T-cell (primary cell): ENCODE data around the gene ATP5F1A. TPM values are rescaled to one million over a fixed set of nuclear protein-coding genes. Genes with fewer than 3 reads are reported as not detected.
A peak's percentile ranks its signal among the peaks of the same experiment; 100 is the strongest.
"Not testable (repeated sequence)": the region's sequence is repeated elsewhere in the genome, so short reads cannot be mapped to it uniquely, and the experiment has no call there.

Source experiments
- ATAC-seq, 4 experiments: fragments of 200-7000 bp in 3 of 4; fragments of 150-1000 bp in 1 of 4; cut with Tn5 transposase; replicated peaks in 1 of 4; 1 replicate in 3 of 4; 2 replicates in 1 of 4; pipeline ENCODE4 v1.10.0; 2021; ENCODE audit warnings: moderate library complexity in 3 of 4, mild to moderate bottlenecking in 2 of 4, moderate number of reproducible peaks in 1 of 4
- CTCF ChIA-PET, 2 donors: fragments of 300-600 bp; sonication (Branson Sonifier 250); formaldehyde crosslinking; loops; one replicate each; lab custom pipeline; 2022; ENCODE audit warnings: antibody characterized with exemption in 2 of 2; lab: Charles Lee
- POLR2A ChIA-PET, 2 donors: fragments of 300-600 bp; sonication (Branson Sonifier 250); formaldehyde crosslinking; loops; one replicate each; lab custom pipeline; 2022; ENCODE audit warnings: antibody characterized with exemption in 2 of 2; lab: Charles Lee
- DNase-seq, 35 experiments: peaks; one replicate each; pipeline versions ENCODE4 v3.0.0 to v3.0.0-alpha.2; 2013 to 2023
- H3K27ac ChIP-seq: one replicate; pipeline ENCODE4 v1.5.1; 2013; ENCODE audit warnings: low read length
- H3K27me3 ChIP-seq, 2 experiments: replicated peaks in 1 of 2; 1 replicate in 1 of 2; 2 replicates in 1 of 2; pipeline versions ENCODE4 v1.6.1 to v1.7.0; 2013; ENCODE audit warnings: low read length in 1 of 2, mixed read lengths in 1 of 2; ENCODE audit not compliant: control insufficient read depth in 2 of 2, insufficient read depth in 2 of 2; ENCODE audit errors: extremely low read depth in 1 of 2
- H3K36me3 ChIP-seq, 2 donors: 1 replicate in 1 of 2; 2 replicates in 1 of 2; pipeline versions ENCODE4 v1.6.1 to v1.7.0; 2013; ENCODE audit warnings: low read length in 1 of 2; ENCODE audit not compliant: control insufficient read depth in 2 of 2, insufficient read depth in 1 of 2; ENCODE audit errors: extremely low read depth in 1 of 2
- H3K4me1 ChIP-seq, 2 experiments: 1 replicate in 1 of 2; 2 replicates in 1 of 2; pipeline versions ENCODE4 v1.6.1 to v1.7.0; 2013; ENCODE audit warnings: low read length in 2 of 2, mixed read lengths in 1 of 2; ENCODE audit not compliant: insufficient read depth in 2 of 2, control insufficient read depth in 1 of 2; ENCODE audit errors: extremely low read depth in 1 of 2
- H3K4me3 ChIP-seq, 2 donors: 1 replicate in 1 of 2; 2 replicates in 1 of 2; pipeline versions ENCODE4 v1.5.1 to v1.7.0; 2013; ENCODE audit warnings: mild to moderate bottlenecking in 2 of 2, low read length in 1 of 2, moderate library complexity in 1 of 2; ENCODE audit not compliant: control insufficient read depth in 1 of 2; ENCODE audit errors: extremely low read depth in 1 of 2
- H3K9me3 ChIP-seq: 2 replicates; pipeline ENCODE4 v1.7.0; 2013
- H3K27ac Mint-ChIP-seq, 2 donors: one replicate each; pipeline ENCODE4 v1.8.0; 2020 to 2021; ENCODE audit warnings: mild to moderate bottlenecking in 2 of 2, mixed read lengths in 2 of 2
- H3K27me3 Mint-ChIP-seq, 2 donors: one replicate each; pipeline ENCODE4 v1.8.0; 2021 to 2022; ENCODE audit warnings: mixed read lengths in 2 of 2
- H3K36me3 Mint-ChIP-seq: one replicate; pipeline ENCODE4 v1.8.0; 2021; ENCODE audit warnings: mixed read lengths
- H3K4me1 Mint-ChIP-seq, 3 donors: one replicate each; pipeline ENCODE4 v1.8.0; 2020 to 2022; ENCODE audit warnings: mixed read lengths in 3 of 3, mild to moderate bottlenecking in 1 of 3
- H3K4me3 Mint-ChIP-seq, 3 donors: one replicate each; pipeline ENCODE4 v1.8.0; 2020 to 2022; ENCODE audit warnings: mild to moderate bottlenecking in 3 of 3, mixed read lengths in 3 of 3, moderate library complexity in 3 of 3
- H3K9me3 Mint-ChIP-seq, 3 donors: one replicate each; pipeline ENCODE4 v1.8.0; 2020 to 2022; ENCODE audit warnings: mixed read lengths in 3 of 3
- WGBS: methylation state at CpG from one replicate; pipeline ENCODE4 v1.1.5; 2013; ENCODE audit warnings: missing lambda C conversion rate; ENCODE audit not compliant: insufficient coverage; 5-methylcytosine and 5-hydroxymethylcytosine counted together
- total RNA-seq, 35 experiments: library from RNA in 6 of 35; stranded (reverse) in 6 of 35; fragments of 120-200 nt in 1 of 35; gene quantifications; one replicate each; pipeline versions ENCODE4 v1.2.1 to v1.2.4 and lab custom pipeline; 2013 to 2026

ATP5F1A gene
- total RNA-seq, 5 donors from 2014 or later (not counting 1 experiment from before 2014, with no cell fraction given): 180 to 264 (median 238) TPM

DNA sequence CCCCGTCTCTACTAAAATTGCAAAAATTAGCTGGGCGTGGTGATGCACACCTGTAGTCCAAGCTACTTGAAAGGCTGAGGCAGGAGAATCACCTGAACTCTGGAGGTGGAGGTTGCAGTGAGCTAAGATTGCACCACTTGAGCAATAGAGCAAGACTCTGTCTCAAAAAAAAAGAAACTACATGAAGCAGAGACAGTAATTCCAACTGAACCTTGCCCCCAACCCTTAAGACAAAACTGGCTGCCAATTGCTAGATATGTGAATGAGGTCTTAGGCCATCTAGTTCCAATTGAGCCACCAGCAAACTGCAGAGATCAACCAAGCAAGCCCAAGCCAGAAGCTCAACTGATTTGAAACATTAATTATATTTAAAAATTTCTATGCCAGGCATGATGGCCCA is 32.0 kb upstream of the ATP5F1A start:
- H3K4me3 ChIP-seq: no peak overlapping the region
- H3K27me3 ChIP-seq: no peaks in the 10 kb centered on the region
- DNase-seq (no peak), ATAC-seq (no peak)
- CTCF ChIA-PET: no interaction called here
- WGBS: 100% methylated on average over 1 of the region's 2 CpGs
- Mint-ChIP-seq H3K27ac (no peak overlapping the region), H3K27me3 (no peaks in the 10 kb centered on the region), H3K36me3 (peaks cover 22% of the 10 kb centered on the region), H3K4me3 (no peak overlapping the region), H3K9me3 (no peaks in the 10 kb centered on the region), H3K4me1 (no peaks in the 10 kb centered on the region)
- POLR2A ChIA-PET: no interaction called here
- no peaks in the 10 kb centered on the region for H3K4me1 ChIP-seq
- H3K27ac ChIP-seq: no peak overlapping the region
- no peaks in the 10 kb centered on the region for H3K9me3 ChIP-seq
- peaks cover 13 to 25% of the 10 kb centered on the region in 2 donors for H3K36me3 ChIP-seq

DNA sequence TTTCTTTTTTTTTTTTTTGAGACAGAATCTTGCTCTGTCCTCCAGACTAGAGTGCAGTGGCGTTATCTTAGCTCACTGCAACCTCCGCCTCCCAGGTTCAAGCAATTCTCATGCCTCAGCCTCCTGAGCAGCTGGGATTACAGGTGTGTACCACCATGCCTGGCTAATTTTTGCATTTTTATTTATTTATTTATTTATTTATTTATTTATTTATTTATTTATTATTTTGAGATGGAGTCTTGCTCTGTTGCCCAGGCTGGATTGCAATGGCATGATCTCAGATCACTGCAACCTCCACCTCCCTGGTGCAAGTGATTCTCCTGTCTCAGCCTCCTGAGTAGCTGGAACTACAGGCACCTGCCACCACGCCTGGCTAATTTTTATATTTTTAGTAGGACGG is 28.5 kb upstream of the ATP5F1A start:
- H3K27me3 ChIP-seq, H3K4me3 Mint-ChIP-seq, H3K4me3 ChIP-seq, H3K27ac ChIP-seq, ATAC-seq, H3K4me1 ChIP-seq, H3K4me1 Mint-ChIP-seq, H3K27ac Mint-ChIP-seq, H3K9me3 ChIP-seq, DNase-seq, H3K27me3 Mint-ChIP-seq, H3K9me3 Mint-ChIP-seq, CTCF ChIA-PET: not testable (repeated sequence)
- H3K36me3 Mint-ChIP-seq: peaks cover 33% of the 10 kb centered on the region
- peaks cover 10 to 48% of the 10 kb centered on the region in 2 donors for H3K36me3 ChIP-seq
- POLR2A ChIA-PET: interaction anchor here in 1 of 2 donors (0.6 kb wide), 1 partner anchor 13 kb away, joined by 5 read pairs; no protein-coding TSS in a partner anchor
- no CpG with 5 or more reads among the region's 4 CpGs for WGBS

DNA sequence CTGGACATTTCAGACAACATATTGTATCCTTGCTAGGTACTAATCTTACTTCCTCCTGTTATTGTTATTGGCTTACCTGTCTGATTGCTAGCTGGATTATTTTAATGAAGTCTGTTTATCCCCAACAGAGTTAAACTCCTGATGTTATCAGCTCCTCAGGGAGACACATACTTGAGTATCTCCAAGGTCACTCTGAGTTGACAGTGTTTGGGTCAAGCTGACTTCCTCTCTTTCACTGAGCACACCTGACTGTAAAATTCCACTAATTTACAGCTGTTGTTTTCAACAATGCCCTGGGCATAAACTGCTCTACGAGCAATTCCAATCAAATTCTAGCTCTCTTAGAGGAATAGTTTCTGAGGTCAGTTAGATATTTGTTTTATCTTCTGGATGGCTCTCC is 15.7 kb upstream of the ATP5F1A start:
- Histone ChIP-seq H3K36me3 (peaks cover 4 to 20% of the 10 kb centered on the region in 2 donors), H3K4me1 (no peaks in the 10 kb centered on the region), H3K9me3 (no peaks in the 10 kb centered on the region), H3K4me3 (no peak overlapping the region), H3K27ac (no peak overlapping the region), H3K27me3 (no peaks in the 10 kb centered on the region)
- POLR2A ChIA-PET: interaction anchor here in 1 of 2 donors (0.6 kb wide), 2 partner anchors 12 to 283 kb away, joined by 3 to 5 read pairs; no protein-coding TSS in a partner anchor
- no peak for ATAC-seq
- H3K27ac Mint-ChIP-seq: no peak overlapping the region
- no peak for DNase-seq
- H3K4me1 Mint-ChIP-seq: peaks cover 6 to 14% (median 9%) of the 10 kb centered on the region in 3 donors
- CTCF ChIA-PET: no interaction called here
- H3K27me3 Mint-ChIP-seq: no peaks in the 10 kb centered on the region
- no peak overlapping the region for H3K4me3 Mint-ChIP-seq
- peaks cover 35% of the 10 kb centered on the region for H3K36me3 Mint-ChIP-seq
- WGBS: no CpG with 5 or more reads among the region's 1 CpG
- H3K9me3 Mint-ChIP-seq: no peaks in the 10 kb centered on the region

DNA sequence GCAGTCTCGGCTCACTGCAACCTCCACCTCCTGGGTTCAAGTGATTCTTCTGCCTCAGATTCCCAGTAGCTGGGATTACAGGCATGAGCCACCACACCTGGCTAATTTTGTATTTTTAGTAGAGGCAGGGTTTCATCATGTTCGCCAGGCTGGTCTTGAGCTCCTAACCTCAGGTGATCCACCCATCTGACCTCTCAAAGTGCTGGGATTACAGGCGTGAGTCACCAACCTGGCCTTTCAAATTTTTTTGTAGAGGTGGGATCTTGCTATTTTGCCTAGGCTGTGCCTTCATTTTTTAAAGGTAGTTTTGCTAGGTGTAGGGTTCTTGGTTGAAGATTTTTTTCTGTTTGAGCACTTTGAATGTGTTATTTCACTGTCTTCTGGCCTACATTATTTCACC is 12.3 kb upstream of the ATP5F1A start:
- no CpG with 5 or more reads among the region's 3 CpGs for WGBS
- POLR2A ChIA-PET: interaction anchor here (0.6 kb wide), 3 partner anchors 12 to 168 kb away, joined by 7 to 8 read pairs (median 8); no protein-coding TSS in a partner anchor

DNA sequence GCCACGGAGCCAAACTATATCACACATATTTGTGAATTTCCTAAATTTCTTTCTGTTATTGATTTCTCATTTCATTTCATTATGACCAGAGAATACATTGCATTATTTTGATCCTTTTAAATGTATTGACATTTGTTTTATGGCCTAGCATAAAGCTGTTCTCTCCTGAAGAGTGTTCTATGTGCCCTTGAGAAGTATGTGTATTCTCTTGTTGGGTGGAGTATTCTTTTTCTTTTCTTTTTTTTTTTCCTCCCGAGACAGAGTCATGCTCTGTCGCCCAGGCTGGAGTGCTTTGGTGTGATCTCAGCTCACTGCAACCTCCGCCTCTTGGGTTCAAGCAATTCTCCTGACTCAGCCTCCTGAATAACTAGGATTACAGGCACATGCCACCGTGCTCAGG is 11.3 kb upstream of the ATP5F1A start:
- Mint-ChIP-seq H3K9me3 (no peaks in the 10 kb centered on the region), H3K4me3 (no peak overlapping the region), H3K27me3 (no peaks in the 10 kb centered on the region), H3K27ac (no peak overlapping the region), H3K4me1 (peaks cover 18 to 40% (median 34%) of the 10 kb centered on the region in 3 donors), H3K36me3 (peaks cover 19% of the 10 kb centered on the region)
- ATAC-seq: no peak
- no peak overlapping the region for H3K27ac ChIP-seq
- no peak overlapping the region for H3K4me3 ChIP-seq
- H3K27me3 ChIP-seq: no peaks in the 10 kb centered on the region
- CTCF ChIA-PET: interaction anchor here in 1 of 2 donors (0.7 kb wide), 1 partner anchor 447 kb away, joined by 5 read pairs; no protein-coding TSS in a partner anchor
- H3K36me3 ChIP-seq: peaks cover 4 to 15% of the 10 kb centered on the region in 2 donors
- H3K9me3 ChIP-seq: no peaks in the 10 kb centered on the region
- H3K4me1 ChIP-seq: peaks cover 0 to 8% of the 10 kb centered on the region in 2 experiments
- POLR2A ChIA-PET: interaction anchor here in 1 of 2 donors (0.7 kb wide), 1 partner anchor 652 kb away, joined by 5 read pairs; no protein-coding TSS in a partner anchor
- no CpG with 5 or more reads among the region's 5 CpGs for WGBS
- DNase-seq: no peak

More for the DNA sequence above, 12.3 kb upstream of the ATP5F1A start:
- Histone ChIP-seq H3K27me3 (no peaks in the 10 kb centered on the region), H3K4me1 (peaks cover 0 to 4% of the 10 kb centered on the region in 2 experiments), H3K27ac (no peak overlapping the region), H3K36me3 (peaks cover 4 to 21% of the 10 kb centered on the region in 2 donors), H3K4me3 (no peak overlapping the region), H3K9me3 (no peaks in the 10 kb centered on the region)
- no peak for DNase-seq
- Mint-ChIP-seq H3K4me3 (no peak overlapping the region), H3K27ac (no peak overlapping the region), H3K36me3 (peaks cover 24% of the 10 kb centered on the region), H3K4me1 (peaks cover 9 to 33% (median 25%) of the 10 kb centered on the region in 3 donors), H3K9me3 (no peaks in the 10 kb centered on the region), H3K27me3 (no peaks in the 10 kb centered on the region)
- no peak for ATAC-seq
- CTCF ChIA-PET: interaction anchor here in 1 of 2 donors (0.7 kb wide), 1 partner anchor 200 kb away, joined by 4 read pairs; no protein-coding TSS in a partner anchor

DNA sequence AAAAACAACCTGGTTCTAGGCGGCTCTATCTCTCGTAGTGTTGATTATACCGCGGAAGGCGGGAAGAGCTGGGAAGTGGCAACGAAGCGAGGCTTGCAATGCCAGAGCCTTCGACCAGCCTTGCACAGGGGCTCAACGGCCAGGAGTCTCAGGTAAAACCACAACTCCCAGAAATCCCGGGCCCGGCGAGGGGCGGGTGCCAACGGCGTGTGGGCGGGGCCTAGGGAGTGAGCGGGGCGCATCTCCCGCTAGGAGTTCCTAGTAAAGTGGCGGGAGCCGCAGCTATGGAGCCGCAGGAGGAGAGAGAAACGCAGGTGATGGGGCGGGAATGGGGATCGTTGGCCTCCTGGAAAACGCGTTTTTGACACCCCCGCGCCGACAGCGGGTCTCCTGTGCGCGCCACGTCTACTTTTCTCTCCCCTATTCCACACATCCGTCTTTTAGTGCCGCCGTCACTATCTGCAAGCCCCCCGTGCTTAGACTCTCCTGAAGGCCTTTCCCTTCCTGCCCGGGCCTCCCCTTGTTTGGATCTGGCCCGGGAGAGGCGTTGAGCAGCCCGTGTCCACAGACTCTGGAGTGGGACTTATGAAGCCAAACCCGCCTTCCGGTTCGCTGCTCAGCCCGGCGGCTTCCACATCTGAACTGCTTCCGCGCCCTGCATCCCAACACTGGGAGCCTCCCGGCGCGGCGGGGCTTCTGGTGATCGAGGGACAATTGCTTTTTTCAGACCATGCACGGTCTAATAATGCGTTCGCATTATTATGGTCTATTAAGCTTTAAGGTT is 6.2 kb upstream of the ATP5F1A start, which contains the start of gene HAUS1:
HAUS1 (plus strand) TSS at position 258 of the 784 bp plus-strand sequence; CDS start at position 285, 27 bp downstream.
- POLR2A ChIA-PET: interaction anchor here in 1 of 2 donors (0.5 kb wide), 1 partner anchor 12 kb away, joined by 3 read pairs; no protein-coding TSS in a partner anchor
- ATAC-seq: peak; percentile 98 to 99 (median 99)
- DNase-seq: peak; percentile 27 to 83 (median 65)

More for the DNA sequence above, 6.2 kb upstream of the ATP5F1A start, which contains the start of gene HAUS1:
- Histone ChIP-seq H3K4me1 (peaks cover 0 to 13% of the 10 kb centered on the region in 2 experiments), H3K36me3 (peaks cover 0 to 2% of the 10 kb centered on the region in 2 donors), H3K27ac (peak within 1 kb of the TSS; percentile 33), H3K9me3 (no peaks in the 10 kb centered on the region), H3K27me3 (no peaks in the 10 kb centered on the region), H3K4me3 (peak within 1 kb of the TSS; percentile 84 to 88)
- CTCF ChIA-PET: interaction anchor here (0.7 to 1.2 kb wide), 4 partner anchors 31 to 454 kb away, joined by 3 to 5 read pairs (median 3); a partner anchor contains a TSS
- no peaks in the 10 kb centered on the region for H3K27me3 Mint-ChIP-seq
- H3K9me3 Mint-ChIP-seq: no peaks in the 10 kb centered on the region
- H3K4me3 Mint-ChIP-seq: peak within 1 kb of the TSS; percentile 96 to 98 (median 97)
- H3K4me1 Mint-ChIP-seq: peaks cover 15 to 40% (median 38%) of the 10 kb centered on the region in 3 donors
- H3K27ac Mint-ChIP-seq: peak within 1 kb of the TSS; percentile 86 to 92
- WGBS: 0% methylated on average over 46 of the region's 57 CpGs
- peaks cover 3% of the 10 kb centered on the region for H3K36me3 Mint-ChIP-seq
